ENCODE results near the gene FOXJ1. TPM values are rescaled to one million over a fixed set of nuclear protein-coding genes. Genes with fewer than 3 reads are reported as not detected.

FOXJ1 gene
- total RNA-seq, 1 donor from 2014 or later, result not detected

DNA sequence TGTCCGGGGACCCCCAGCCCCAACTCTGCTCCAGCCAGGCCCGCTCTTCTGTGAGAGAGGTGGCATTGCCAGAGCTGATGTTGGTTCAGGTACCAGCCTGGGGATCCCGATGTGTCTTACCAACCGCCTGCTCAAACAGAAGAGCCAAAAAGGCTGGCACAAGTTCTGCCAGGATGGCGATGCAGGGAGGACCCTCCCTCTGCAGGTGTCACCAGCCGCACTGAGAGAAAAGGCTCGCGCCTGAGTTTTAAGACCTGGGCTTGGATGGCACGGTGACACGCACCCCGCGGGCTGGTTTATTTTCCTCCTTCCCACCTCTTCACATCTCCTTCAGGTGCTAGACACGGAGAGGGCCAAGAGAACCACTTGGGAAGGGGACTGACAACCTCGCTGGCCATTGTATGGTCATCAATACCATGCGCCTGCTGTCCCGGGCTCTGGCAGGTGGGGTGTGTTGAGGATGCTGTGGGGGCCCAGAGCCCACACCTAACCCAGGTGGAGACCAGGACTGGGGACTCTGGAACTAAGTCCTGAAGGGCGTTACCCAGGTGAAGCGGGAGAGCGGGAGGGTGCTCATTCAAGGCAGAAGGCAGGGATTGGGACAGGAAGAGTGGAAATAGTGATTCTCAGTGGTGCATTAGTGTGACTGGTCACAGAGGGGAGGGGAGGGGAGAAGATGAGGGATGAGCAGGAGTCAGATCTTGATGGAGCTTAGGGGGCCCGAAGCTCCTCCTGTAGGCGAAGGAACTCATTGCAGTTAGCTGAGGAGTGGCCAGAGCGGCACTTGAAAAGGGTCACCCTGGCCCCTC is 16.3 kb downstream of the FOXJ1 start:
- TF ChIP-seq, protein P1, sequence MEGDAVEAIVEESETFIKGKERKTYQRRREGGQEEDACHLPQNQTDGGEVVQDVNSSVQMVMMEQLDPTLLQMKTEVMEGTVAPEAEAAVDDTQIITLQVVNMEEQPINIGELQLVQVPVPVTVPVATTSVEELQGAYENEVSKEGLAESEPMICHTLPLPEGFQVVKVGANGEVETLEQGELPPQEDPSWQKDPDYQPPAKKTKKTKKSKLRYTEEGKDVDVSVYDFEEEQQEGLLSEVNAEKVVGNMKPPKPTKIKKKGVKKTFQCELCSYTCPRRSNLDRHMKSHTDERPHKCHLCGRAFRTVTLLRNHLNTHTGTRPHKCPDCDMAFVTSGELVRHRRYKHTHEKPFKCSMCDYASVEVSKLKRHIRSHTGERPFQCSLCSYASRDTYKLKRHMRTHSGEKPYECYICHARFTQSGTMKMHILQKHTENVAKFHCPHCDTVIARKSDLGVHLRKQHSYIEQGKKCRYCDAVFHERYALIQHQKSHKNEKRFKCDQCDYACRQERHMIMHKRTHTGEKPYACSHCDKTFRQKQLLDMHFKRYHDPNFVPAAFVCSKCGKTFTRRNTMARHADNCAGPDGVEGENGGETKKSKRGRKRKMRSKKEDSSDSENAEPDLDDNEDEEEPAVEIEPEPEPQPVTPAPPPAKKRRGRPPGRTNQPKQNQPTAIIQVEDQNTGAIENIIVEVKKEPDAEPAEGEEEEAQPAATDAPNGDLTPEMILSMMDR (IDR thresholded peaks at IDR 0.05; ENCODE audit: insufficient read depth, low read length, severe bottlenecking), result peak; percentile 5
- Histone ChIP-seq H3K36me3 (ENCODE audit: control insufficient read depth, insufficient read depth, low read length) (no peaks in the 10 kb centered on the region), H3K27me3 (ENCODE audit: control insufficient read depth, insufficient read depth, low read length) (no peaks in the 10 kb centered on the region), H3K4me3 (ENCODE audit: low read depth, low read length) (no peak overlapping the region)
- FAIRE-seq, result no peak
- DNase-seq (ENCODE audit: low read depth), result no peak

DNA sequence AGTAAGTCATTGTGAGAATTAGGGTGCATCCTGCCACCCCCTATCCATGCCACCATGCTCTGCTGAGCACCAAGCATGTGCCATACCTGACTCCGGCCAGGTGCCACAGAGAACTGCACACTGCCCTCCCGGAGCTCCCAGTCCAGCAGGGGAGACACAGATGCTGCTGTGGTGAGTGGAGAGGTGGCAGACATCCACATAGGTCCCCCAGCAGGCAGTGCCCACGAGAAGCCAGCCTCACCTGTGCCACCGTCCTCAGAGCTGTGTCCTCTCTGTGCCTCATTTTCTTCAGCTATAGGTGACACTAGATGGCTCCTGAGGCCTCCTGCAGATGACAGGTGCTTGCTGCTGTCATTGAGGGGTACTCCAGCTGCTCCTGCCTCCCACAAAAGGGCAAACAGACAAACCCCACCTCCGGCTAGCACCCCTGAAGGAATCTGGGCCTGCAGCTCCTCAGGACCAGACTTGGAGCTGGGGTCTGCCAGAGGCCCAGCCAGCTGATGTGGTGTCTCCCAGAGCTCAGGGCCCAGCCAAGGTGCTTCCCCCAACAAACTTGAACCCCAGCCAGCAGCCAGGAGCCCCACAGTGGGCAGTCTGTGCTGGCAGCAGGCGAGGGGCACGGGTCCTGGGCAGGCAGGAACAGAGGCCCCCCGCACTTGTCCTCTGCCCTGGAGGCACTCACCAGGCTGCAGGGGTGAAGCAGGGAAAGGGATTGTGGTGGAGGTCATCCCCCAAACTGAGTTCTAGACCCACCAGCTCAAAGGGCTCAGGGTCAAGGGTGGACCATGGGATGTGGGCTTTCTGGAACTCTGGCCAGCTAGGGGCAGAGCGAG is 17.1 kb downstream of the FOXJ1 start:
- Histone ChIP-seq H3K27me3 (ENCODE audit: control insufficient read depth, insufficient read depth, low read length) (no peaks in the 10 kb centered on the region), H3K36me3 (ENCODE audit: control insufficient read depth, insufficient read depth, low read length) (no peaks in the 10 kb centered on the region), H3K4me3 (ENCODE audit: low read depth, low read length) (no peak overlapping the region)
- FAIRE-seq (no peak), DNase-seq (ENCODE audit: low read depth) (no peak)
- TF ChIP-seq, protein P1 (IDR thresholded peaks at IDR 0.05; ENCODE audit: insufficient read depth, low read length, severe bottlenecking), result no peak

DNA sequence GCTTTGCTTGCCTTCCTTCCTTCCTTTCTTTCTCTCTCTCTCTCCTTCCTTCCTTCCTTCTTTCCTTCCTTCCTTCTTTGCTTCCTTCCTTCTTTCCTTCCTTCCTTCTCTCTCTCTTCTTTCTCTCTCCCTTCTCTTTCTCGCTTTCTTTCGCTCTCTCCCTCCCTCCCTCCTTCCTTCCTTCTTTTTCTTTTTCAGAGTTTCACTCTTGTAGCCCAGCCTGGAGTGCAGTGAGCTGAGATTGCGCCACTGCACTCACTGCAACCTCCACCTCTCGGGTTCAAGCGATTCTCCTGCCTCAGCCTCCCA is 17.9 kb downstream of the FOXJ1 start:
- DNase-seq (ENCODE audit: low read depth), result no peak
- no peak for FAIRE-seq
- TF ChIP-seq, protein P1 (IDR thresholded peaks at IDR 0.05; ENCODE audit: insufficient read depth, low read length, severe bottlenecking), result no peak

DNA sequence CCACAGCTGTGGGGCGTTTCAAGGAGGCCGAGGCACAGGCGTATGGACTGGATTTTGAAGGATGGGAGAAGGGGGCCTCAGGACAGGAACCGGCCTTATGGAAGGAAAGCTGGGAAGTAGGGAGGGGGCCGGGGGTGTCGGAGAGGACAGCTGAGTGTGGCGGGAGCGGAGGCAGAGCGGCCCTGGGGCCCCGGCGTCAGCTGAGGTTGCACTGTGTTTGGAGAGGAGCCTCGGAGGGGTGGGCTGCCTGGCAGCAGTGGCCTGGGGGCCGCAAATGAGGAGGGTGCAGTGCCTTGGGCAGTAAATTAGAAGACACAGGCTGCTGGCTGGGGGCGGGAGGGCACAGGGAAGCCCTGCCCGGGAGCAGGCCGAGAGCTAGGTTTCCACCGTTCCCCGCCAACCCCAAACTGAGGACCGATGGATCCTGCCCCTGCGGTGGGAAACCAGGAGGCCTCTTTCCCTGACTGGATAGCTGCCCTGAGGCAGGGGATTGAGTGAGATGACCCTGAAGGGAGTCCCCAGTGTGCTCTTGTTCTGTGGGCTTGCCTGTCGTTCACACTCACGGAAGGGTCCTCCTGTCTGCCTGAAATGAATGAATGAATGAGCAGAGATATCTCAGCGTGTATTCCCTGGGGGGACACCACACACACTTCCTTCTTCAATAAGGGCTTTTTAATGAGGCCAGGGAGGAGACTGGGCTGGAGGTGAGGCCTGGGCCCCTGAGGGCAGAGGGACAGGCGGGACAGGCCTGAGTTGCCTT is 18.4 kb downstream of the FOXJ1 start:
- TF ChIP-seq, protein P1 (IDR thresholded peaks at IDR 0.05; ENCODE audit: insufficient read depth, low read length, severe bottlenecking), result no peak
- DNase-seq (ENCODE audit: low read depth) (no peak), FAIRE-seq (no peak)
- no peaks in the 10 kb centered on the region for H3K27me3 ChIP-seq (ENCODE audit: control insufficient read depth, insufficient read depth, low read length)
- H3K4me3 ChIP-seq (ENCODE audit: low read depth, low read length), result no peak overlapping the region
- H3K36me3 ChIP-seq (ENCODE audit: control insufficient read depth, insufficient read depth, low read length), result no peaks in the 10 kb centered on the region

More for the DNA sequence above, 17.9 kb downstream of the FOXJ1 start:
- Histone ChIP-seq H3K36me3 (ENCODE audit: control insufficient read depth, insufficient read depth, low read length) (no peaks in the 10 kb centered on the region), H3K27me3 (ENCODE audit: control insufficient read depth, insufficient read depth, low read length) (no peaks in the 10 kb centered on the region), H3K4me3 (ENCODE audit: low read depth, low read length) (no peak overlapping the region)

DNA sequence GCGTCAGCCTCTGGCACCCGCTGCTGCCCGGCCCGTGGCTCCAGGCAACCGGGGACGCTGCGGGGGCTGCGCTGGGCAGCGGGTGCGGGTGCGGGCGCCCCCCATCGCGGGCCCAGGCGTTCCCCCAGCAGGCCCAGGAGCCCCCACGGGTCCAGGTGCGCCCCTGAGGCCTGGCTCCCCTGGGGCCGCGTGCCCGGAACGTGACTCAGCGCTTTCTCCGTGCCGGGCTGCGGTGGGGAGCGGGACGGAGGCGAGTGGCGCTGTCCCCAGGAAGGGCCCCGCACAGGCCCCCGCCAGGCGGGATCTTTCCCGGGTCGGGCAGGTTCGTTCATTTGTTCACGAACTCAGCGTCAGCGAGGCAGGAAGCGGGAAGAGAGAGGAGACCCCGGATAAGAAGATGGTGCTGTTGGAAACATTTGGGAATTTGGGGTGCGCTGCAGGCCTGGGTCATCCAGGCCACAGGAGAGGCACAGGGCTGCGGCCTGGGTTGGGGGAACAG is 19.1 kb downstream of the FOXJ1 start:
- Histone ChIP-seq H3K36me3 (ENCODE audit: control insufficient read depth, insufficient read depth, low read length) (no peaks in the 10 kb centered on the region), H3K27me3 (ENCODE audit: control insufficient read depth, insufficient read depth, low read length) (no peaks in the 10 kb centered on the region), H3K4me3 (ENCODE audit: low read depth, low read length) (peak overlapping the region; percentile 25)
- no peak for FAIRE-seq
- no peak for DNase-seq (ENCODE audit: low read depth)
- TF ChIP-seq, protein P1 (IDR thresholded peaks at IDR 0.05; ENCODE audit: insufficient read depth, low read length, severe bottlenecking), result no peak

Data from bronchial epithelial cell (primary cell).